Measurements from ENCODE around the gene DLK1.
A peak's percentile ranks its signal among the peaks of the same experiment; 100 is the strongest.

DLK1 gene

DNA sequence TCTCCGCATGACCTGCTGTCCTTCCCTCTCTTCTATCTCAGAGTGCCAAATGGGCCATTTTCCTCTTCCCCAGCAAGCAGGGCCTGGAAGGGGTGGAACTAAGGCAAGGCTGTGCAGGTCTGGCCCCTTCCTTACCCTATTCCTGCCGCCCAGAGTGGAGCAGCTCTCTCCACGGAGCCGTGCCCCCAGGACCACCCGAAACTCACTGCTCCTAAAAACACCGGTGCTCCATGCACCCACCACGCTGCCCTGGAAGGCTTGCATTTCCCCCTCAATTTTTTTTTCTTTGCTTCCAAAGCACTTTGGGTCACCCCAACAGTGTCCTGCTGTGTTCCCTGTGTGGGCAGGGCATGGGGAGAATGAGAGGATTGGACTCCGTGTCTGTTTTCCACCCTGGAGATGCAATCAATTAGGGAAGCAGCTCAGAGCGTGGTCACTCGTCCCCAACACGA, 50.7 kb downstream of the DLK1 start:
- DNase-seq (ENCODE audit: low read depth, low spot score) = no peak

DNA sequence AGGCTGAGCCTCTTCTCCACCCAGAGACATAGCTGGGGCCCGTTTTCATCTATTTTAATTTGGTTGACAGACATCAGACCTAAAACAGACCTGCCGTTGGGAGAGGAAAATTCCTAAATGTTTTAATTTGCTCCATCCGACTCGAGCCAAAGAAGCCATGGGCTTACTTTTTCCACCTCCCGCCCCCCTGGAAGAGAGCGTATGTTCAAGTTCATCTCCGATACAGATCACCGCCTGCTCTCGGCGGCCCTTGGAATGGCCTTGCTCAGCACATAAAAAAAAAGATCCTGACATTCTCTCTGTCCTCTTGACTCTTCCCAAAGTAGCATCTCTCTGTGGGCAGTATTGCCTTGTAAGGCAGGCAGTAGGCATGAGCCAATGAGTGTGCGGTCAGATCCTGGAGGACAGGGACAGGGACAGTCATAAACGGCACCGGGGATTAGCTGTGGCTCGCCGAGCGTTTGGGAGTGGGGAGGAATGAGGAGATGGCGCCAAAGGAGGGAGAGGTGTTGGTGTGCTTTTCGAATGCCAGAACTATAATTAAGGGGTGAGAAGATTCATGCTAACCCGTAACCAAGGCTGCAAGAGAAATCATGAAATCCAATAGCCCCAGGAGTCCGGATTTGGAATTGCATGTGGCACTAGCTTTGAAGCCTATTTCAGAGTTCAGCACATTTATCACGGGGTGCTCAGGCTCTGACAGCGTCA, 51.3 kb downstream of the DLK1 start:
- no peak for DNase-seq (ENCODE audit: low read depth, low spot score)

DNA sequence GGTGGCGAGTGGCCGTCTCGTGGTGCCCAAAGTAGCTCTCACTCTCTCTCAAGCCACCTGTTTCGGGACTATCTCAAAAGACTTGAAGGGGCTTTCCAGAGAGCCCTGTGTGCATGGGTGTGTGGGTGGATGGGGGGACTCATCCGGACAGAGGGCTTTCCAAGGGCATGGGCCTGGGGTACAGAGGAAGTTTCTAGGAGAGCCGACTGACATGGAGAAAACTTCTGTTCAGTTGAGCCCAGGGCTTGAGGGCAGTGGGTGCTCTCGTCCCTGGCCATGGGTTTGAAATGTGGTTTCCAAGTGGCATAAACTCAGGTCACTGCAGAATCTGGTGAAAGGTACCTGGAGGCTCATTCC, 51.8 kb downstream of the DLK1 start:
- DNase-seq (ENCODE audit: low read depth, low spot score) = no peak

DNA sequence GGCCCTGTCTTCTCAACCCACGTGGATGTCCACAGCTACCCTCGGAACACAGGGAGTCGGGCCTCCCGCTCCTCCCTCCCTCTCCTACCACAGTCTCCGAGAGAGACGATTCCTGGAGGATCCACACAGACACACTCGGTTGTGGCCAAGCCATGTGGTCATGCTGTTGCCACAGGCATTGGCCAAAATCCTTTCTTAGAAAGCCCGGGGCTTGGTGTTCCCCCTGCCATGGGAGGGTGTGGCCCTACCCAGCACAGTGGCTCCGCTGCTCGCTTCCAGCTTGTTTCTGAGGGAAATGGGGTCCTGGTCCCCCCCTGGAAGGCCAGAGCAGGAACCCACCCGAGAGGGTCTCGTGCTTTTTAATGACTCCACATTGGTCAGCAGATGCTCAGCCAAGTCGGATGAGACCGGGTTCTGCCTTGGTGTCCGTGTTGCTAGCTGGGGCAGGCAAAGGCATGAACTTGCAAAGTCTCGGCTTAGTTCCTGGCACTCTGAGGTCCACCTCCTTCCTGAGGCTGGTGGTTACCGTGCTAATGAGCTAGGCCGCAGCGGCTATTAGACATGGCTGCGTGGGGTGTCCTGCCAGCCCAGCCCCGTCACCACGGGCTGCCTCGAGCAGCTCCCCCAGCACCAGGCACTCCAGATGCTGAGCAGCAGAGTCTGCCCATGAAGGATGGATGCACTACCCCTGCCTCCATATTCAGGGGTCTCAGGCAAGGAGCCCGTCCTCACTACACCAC, 52.4 kb downstream of the DLK1 start:
- no peak for DNase-seq (ENCODE audit: low read depth, low spot score)

DNA sequence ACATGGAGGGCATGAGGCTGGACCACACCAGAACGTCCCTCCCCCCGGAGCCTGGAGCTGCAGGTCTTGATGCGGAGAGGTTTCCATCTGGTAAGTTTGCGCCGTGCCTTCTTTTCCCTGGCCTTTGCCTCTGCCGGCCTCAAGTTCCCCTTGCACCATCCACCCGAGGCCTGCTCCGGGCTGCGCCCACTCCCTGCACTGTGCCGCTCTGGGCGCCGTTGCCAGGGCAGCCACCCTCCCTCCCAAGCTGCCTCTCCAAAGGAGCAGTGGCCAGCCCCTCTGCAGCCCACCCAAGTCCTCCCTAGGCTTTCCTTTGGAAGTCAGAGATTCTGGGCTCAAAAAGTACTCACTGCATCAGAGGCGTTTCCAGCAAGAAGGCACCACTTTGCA, 53.0 kb downstream of the DLK1 start:
- no peak for DNase-seq (ENCODE audit: low read depth, low spot score)

DNA sequence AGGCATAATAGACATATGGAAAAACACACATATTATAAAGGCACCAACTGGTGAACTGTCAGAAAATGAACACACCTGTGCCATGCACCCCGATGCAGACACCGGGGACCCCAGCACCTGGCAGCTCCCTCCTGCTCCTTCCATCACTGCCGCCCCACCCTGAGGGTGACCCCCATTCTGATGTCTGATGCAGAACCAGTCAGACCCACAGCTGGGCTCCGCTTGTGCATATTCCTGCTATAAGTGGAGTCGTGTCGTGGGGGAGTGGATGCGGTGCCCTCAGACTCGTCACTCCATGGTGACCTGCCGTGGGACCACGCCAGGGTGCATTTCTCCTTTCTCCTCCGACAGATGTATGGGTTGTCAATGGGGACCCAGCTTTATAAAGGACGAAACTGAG, 53.6 kb downstream of the DLK1 start:
- no peak for DNase-seq (ENCODE audit: low read depth, low spot score)

DNA sequence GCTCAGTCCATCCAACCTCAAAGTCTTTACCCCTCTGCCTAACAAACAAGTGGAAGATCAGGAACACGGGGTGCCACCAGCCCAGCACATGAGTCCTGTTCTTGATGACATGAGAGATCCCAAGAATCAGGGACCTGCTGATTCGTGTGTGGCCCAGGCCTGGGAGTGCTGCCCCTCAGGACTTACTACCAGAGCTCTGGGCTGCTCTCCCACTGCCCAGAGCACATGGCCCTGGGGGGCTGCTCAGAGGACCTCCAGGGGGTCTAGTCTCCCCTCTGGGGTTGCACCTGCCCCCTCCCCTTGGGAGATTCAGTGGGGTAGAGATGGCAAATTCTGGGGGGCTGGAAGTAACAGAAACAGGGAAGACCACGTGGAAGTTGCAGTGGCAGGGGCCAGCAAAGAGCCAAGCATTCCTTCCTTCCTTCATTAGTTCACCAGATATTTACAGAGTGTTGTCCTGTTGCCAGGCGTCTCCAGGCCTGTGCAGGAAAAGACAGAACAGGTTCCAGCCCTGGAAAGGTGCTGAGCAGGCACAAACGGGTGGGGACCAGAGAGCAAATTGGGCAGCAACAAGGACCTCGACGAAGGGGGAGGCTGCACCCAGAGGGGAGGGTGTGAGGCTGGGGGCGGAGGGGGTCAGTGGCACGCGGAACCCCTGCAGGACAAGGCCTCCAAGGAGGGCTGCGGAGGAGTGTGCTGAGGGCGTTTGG, 54.1 kb downstream of the DLK1 start:
- DNase-seq (ENCODE audit: low read depth, low spot score) = peak; percentile 14

DNA sequence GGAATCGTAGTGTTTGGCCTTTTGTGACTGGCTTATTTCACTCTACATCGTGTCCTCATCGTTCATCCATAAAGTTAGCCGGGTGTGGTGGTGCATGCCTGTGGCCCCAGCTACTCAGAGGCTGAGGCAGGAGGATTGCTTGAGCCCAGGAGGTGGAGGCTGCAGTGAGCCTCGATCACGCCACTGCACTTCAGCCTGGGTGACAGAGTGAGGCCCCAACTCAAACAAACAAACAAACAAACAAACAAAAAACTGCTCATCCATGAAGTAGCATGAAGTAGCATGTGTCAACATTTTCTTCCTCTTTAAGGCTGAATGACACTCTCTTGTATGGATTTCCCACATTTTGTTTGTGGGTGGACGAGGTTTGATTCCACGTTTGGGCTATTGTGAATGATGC, 55.3 kb downstream of the DLK1 start:
- DNase-seq (ENCODE audit: low read depth, low spot score) = no peak

DNA sequence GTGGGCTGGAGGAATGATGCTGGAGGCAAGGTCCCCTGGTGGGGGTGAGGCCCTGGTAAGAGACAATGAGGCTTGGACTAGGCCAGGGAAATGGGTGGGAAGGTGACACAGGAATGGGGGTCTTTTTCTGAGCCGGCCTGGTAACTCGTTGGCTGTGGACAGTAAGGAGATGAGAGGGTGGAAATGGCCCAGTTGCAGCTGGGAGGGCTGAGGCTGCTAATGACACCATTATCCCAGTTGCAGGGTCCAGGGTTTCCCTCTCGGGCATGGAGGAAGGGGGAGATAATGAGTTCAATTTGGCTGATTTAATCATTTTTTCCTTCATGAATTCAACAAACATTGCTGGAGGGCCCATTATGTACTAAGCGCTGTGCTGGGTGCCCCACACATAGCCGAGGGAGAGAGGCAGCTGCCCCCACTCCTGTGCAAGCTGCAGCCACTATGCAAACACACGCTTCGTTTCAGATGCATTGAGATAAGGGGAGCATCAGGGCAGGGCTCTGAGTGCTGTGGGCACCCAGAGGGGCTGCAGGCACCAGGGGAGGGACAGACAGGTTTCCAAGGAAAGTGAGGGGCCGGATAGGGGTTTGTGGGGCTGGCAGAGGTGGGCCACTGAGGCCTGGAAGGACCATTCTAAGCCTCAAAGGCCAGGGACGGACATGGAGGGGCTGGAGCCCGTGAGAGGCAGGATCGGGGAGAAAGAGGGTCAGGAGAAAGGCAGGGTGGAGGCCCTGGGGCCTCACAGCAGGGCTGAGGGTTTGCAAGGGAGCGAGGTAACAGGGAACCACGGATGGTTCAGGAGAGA, 56.0 kb downstream of the DLK1 start:
- DNase-seq (ENCODE audit: low read depth, low spot score) = no peak

DNA sequence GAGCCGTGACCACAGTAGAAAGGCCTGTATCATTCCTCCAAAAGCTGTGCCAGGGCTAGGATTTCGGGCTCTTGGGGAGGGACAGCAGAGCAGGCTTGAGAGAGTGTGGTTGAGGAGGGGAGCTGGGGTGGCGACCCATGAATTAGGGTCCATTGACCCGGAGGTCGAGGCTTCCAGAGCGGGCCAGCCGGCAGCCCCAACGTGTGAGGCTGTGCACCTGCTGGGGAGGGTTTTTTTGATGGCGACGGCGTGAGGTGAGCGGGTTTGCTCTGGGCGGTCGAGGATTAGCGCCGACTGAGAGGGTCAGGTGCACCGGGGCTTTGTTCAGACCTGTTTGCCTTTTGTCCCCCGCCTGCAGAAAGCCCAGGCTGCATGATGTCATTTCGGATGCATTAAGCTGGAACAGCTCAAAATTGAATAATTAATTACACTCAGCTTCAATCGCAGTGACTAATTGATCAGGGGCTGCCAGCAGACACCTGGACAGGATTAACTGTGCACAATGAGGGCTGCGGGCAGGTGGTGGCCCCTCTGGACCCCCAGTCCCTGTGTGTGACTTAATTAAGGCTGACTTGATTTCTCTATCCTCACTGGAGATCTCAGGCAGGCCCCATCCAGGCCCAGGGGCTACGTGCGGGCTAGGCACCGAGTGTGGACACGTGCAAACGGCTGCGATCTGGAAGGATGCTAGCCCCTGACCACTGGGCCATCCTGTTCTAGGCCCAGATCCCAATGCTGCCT, 57.1 kb downstream of the DLK1 start:
- no peak for DNase-seq (ENCODE audit: low read depth, low spot score)

DNA sequence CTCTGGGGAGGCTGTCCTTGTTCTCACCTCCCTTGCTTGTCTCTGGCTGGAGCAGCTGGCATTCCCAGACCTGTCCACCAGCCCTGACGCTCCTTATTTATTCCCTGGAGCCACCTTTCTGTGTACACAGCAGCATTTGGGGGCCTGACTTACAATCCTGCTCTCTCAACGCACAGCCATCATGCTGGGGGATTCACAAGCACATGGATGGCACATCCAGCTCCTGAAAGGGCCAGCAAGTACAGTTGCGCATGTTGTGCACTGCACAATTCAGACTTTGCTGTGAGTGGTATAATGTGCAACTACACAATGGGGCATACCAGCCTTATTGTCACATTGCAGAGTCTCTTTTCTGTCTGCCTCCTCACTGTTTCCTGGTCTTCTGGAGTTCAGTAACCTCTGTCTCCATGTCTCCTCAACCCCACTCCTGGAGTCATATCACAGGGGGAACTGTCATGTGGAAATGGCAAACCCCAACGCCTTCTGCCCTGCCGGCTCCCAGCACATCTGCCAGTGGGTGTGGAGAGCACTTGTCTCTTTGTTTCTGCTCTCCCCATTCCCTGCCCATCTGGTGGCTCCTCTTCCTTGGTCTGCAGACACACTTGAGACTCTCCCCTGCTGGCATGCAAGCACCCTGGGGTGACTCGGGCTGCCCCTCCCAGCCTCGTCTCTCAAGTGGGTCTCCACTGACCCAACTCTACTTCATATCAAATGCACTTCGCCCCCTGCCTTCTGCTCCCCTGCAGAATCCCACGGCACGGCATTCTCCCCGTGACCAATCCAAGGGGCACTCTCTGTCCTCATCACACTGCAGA, 58.0 kb downstream of the DLK1 start:
- DNase-seq (ENCODE audit: low read depth, low spot score) = no peak

DNA sequence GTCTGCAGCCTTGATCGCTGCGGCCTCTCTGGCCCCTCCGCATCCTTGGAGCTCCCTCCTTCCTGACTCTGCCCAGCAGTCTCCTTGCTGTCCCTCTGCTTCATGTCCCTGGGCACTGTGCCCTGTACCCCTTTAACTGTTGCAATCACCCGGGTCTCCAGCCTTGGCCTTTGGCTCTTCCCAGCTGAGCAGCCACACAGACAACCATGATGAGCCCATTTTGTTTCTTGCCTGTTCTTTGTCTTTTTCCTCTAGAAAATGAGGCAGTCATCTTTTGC, 58.6 kb downstream of the DLK1 start:
- DNase-seq (ENCODE audit: low read depth, low spot score) = no peak

DNA sequence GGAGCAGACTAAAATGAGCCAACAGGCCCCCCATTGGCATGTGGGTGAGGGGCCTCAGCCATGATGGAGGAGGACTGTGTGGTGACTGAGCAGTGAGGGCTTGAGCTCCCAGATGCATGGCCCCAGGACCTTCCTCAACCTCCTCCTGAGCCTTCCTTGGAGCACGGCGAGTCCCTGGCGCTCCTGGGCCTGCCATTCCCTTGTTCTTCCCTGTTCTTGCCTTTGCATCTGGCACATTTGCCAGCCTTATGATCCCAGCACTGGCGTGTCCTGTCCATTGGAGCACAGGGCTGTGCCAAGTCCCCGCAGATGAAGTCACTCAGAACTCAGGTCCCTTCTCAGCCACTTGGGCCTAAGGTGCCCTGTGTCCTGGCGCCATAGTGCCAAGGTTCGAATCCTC, 58.9 kb downstream of the DLK1 start:
- no peak for DNase-seq (ENCODE audit: low read depth, low spot score)

DNA sequence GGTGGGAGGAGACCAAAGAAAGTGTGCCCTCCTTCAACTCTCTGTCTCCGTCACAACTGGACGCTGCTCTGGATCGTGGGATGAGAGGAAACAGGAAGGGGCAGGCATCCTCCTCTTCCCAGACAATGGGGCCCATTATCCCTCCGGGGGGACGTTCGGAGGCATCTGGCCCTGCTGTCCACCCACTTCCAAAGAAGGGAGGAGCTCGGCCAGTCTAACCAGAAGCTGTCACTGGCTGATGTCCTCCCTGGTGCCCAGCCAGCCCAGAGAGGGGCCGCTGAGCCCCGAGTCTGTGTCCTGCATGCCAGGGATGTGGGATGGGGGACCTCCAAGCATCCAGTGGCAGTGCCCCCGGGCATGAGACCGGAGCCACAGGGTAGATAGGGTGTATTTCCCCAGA, 59.4 kb downstream of the DLK1 start:
- no peak for DNase-seq (ENCODE audit: low read depth, low spot score)

DNA sequence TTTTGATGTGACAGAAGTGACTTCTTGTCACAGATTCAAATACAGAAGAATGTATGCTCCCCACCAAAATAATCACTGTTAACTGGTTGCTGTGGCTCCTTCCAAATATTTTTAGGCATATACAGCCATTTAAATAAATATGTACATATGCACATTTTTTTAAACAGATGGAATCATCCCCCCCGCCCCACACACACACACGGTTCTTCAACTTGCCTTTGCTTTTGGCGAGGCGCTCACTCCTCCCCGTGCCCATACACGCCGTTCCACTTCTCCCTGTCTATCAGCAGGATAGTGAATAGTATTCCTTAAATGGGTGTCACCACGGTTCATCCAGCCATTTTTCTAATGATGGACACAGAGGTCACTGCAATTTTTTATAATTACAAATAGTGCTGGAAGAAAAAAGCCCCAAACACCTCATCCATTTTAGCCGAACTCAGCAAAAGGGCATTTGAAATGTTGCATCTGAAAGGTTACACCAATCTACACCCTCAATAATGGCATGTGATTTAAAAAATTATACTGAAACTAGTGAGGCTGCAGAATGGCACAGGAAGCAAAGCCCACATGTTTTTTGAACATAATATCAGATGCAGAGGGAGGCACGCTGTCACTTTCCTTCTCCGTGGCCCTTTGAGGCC, 60.0 kb downstream of the DLK1 start:
- DNase-seq (ENCODE audit: low read depth, low spot score) = no peak

DNA sequence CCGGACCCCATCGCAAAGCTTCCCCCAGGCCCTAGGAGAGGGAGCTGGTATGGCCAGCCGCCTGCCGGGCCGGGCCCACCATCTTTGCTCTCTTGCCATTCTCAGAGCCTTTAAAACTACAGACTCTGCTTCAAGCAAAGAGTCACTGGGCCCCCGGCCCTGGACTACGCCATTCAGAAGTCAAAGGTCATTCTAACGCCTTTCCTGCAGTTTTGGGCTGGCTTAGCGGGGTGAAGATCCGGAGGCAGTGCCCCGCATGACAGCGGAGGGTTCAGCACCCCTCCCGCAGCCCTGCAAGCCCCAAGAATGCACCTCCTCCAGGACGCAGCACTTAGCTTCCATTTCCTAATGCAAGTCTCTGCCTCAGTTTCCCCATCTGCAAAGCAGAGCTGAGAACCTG, 61.0 kb downstream of the DLK1 start:
- peak; percentile 27 for DNase-seq (ENCODE audit: low read depth, low spot score)

Measured in ELF-1 (cell line).